H1 (cell line): Measurements from ENCODE around the gene GNG13. TPM values are rescaled to one million over a fixed set of nuclear protein-coding genes. Genes with fewer than 3 reads are reported as not detected.

Experiments used
- ATF3 ChIP-seq: IDR thresholded peaks from 2 replicates; pipeline ENCODE4 v1.6.1; 2011; ENCODE audit warnings: low read depth, mild to moderate bottlenecking, low read length; ENCODE audit not compliant: insufficient read depth
- CBX5 ChIP-seq: fragments of 300-800, 300-1000 bp; sonication (generic); IDR thresholded peaks from 2 replicates; pipeline ENCODE4 v1.7.1; 2016; ENCODE audit warnings: antibody characterized with exemption, low read length, low read depth
- EZH2 ChIP-seq: fragments of 200-600 bp; sonication (generic); IDR thresholded peaks from 2 replicates; pipeline ENCODE4 v1.7.1; 2012; ENCODE audit warnings: low read depth, mild to moderate bottlenecking, moderate library complexity, low read length, inconsistent platforms; ENCODE audit not compliant: severe bottlenecking
- NANOG ChIP-seq: IDR thresholded peaks from 2 replicates; pipeline ENCODE4 v1.6.1; 2011; ENCODE audit warnings: low read length, low read depth, mild to moderate bottlenecking, inconsistent platforms; ENCODE audit not compliant: insufficient read depth, poor library complexity, severe bottlenecking
- PHF8 ChIP-seq: fragments of 200-600 bp; sonication (generic); conservative IDR thresholded peaks from 2 replicates; pipeline ENCODE4 v1.7.1; 2012; ENCODE audit warnings: low read depth, mild to moderate bottlenecking, inconsistent platforms, low read length, moderate library complexity
- RNF2 ChIP-seq: fragments of 200-900, 300-1000 bp; sonication (generic); IDR thresholded peaks from 2 replicates; pipeline ENCODE4 v1.7.1; 2016; ENCODE audit warnings: borderline replicate concordance, low read depth, mild to moderate bottlenecking, antibody characterized with exemption, low read length; ENCODE audit not compliant: poor library complexity, severe bottlenecking; ENCODE audit errors: missing control alignments
- SIRT6 ChIP-seq: IDR thresholded peaks from one replicate; pipeline ENCODE4 v1.7.1; 2012; ENCODE audit warnings: low read length, inconsistent platforms
- SRF ChIP-seq: IDR thresholded peaks from 2 replicates; pipeline ENCODE4 v1.6.1; 2011; ENCODE audit warnings: mild to moderate bottlenecking, low read depth, low read length, moderate library complexity
- TCF12 ChIP-seq: IDR thresholded peaks from 2 replicates; pipeline ENCODE4 v1.6.1; 2011; ENCODE audit warnings: low read depth, mild to moderate bottlenecking, low read length
- polyA plus RNA-seq, 7 experiments: library from polyadenylated mRNA; depleted of rRNA in 3 of 7; stranded (reverse) in 5 of 7; unstranded in 2 of 7; fragments of >200 nt in 5 of 7; fragments of 200-250 nt in 2 of 7; gene quantifications; 1 replicate in 5 of 7; 2 replicates in 1 of 7; 4 replicates in 1 of 7; pipeline versions ENCODE4 v1.2.1 to v1.2.3, GENCODE V29; 2011 to 2013; ENCODE audit warnings: missing spikeins in 2 of 7, mixed read lengths in 2 of 7
- total RNA-seq: library from RNA; stranded (reverse); fragmentation: NEBNext Ultra II Directional; extraction: Animal tissue kit (Norgen Biotek cat#: 25700); gene quantifications from 2 replicates; pipeline ENCODE4 v1.2.1, GENCODE V29; 2021

The GNG13 gene
- total and polyA plus RNA-seq, 2 of the 8 experiments (the other 6 are each of a cell fraction or from before 2014, with no cell fraction given): not detected

DNA sequence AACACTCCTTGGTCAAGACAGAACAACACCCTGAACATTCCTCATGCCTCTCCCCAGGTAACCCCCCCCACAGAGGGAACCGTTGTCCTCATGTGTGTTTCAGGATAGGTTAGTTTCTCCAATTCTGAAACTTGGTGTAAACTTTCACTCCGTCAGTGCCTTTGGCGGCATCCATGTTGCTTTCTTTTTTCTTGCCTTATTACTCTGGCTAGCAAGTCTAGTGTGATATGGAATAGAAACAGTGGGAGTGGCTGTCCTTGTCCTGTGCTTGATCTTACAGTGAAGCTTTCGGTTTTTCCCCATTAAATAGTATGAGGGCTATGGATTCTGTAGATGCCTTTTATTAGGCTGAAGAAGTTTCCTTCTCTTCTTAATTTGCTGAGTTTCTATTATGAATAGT, 35.7 kb upstream of the GNG13 start (continued):
- TF ChIP-seq NANOG (no peak), CBX5 (no peak), SIRT6 (no peak), EZH2 (no peak), SRF (no peak), PHF8 (no peak), RNF2 (no peak), TCF12 (no peak), ATF3 (no peak)
